ENCODE measurements around the gene PBRM1. TPM values are rescaled to one million over a fixed set of nuclear protein-coding genes. Genes with fewer than 3 reads are reported as not detected.
A peak's percentile ranks its signal among the peaks of the same experiment; 100 is the strongest.

PBRM1 gene
- total and polyA plus RNA-seq, 2 of the 13 experiments (the other 11 are each of a cell fraction or from before 2014, with no cell fraction given): 10.9 to 33.2 TPM

DNA sequence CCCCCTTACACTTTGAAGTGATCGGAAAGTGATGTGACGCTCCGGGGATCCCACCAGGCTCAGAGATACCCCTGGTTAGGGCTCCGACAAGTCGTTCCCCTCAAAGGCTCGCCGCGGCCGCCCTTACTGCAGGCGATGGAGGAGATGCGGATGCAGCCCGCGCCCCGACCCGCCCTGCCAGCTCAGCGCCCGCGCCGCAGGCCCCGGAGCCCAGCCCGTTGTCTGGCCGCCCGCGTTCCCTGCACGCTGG, 19.6 kb upstream of the PBRM1 start (continued):
- TF ChIP-seq, protein P1, sequence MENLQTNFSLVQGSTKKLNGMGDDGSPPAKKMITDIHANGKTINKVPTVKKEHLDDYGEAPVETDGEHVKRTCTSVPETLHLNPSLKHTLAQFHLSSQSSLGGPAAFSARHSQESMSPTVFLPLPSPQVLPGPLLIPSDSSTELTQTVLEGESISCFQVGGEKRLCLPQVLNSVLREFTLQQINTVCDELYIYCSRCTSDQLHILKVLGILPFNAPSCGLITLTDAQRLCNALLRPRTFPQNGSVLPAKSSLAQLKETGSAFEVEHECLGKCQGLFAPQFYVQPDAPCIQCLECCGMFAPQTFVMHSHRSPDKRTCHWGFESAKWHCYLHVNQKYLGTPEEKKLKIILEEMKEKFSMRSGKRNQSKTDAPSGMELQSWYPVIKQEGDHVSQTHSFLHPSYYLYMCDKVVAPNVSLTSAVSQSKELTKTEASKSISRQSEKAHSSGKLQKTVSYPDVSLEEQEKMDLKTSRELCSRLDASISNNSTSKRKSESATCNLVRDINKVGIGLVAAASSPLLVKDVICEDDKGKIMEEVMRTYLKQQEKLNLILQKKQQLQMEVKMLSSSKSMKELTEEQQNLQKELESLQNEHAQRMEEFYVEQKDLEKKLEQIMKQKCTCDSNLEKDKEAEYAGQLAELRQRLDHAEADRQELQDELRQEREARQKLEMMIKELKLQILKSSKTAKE (CRISPR knock-in tag; IDR thresholded peaks at IDR 0.05; ENCODE audit: borderline replicate concordance): 0 out of 2 replicates have a peak, but pooled peaks have one; percentile 29
- 0 out of 2 replicates have a peak, but pooled peaks have one; percentile 21 for TF ChIP-seq ZNF558 (CRISPR knock-in tag; IDR thresholded peaks at IDR 0.05; ENCODE audit: borderline replicate concordance)
- no peak for TF ChIP-seq ZNF878 (CRISPR knock-in tag; IDR thresholded peaks at IDR 0.05)
- TF ChIP-seq, protein P2, sequence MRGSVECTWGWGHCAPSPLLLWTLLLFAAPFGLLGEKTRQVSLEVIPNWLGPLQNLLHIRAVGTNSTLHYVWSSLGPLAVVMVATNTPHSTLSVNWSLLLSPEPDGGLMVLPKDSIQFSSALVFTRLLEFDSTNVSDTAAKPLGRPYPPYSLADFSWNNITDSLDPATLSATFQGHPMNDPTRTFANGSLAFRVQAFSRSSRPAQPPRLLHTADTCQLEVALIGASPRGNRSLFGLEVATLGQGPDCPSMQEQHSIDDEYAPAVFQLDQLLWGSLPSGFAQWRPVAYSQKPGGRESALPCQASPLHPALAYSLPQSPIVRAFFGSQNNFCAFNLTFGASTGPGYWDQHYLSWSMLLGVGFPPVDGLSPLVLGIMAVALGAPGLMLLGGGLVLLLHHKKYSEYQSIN (CRISPR knock-in tag; IDR thresholded peaks at IDR 0.05; ENCODE audit: borderline replicate concordance): 0 out of 2 replicates have a peak, but pooled peaks have one; percentile 83
- TF ChIP-seq ZNF468 (CRISPR knock-in tag; IDR thresholded peaks at IDR 0.05): 0 out of 2 replicates have a peak, but pooled peaks have one; percentile 9
- TF ChIP-seq ZNF841 (CRISPR knock-in tag; IDR thresholded peaks at IDR 0.05; ENCODE audit: borderline replicate concordance): peak; percentile 38; the same call in 1 of the 2 replicates
- no peak for TF ChIP-seq ATF7-NPFF (CRISPR knock-in tag; IDR thresholded peaks at IDR 0.05; ENCODE audit: low read depth)
- TF ChIP-seq ZNF775 (CRISPR knock-in tag; IDR thresholded peaks at IDR 0.05; ENCODE audit: borderline replicate concordance): no peak
- 0 out of 2 replicates have a peak, but pooled peaks have one; percentile 67 for TF ChIP-seq ETV6 (CRISPR knock-in tag; conservative IDR thresholded peaks at IDR 0.05)
- peak; percentile 55 for TF ChIP-seq RAD21 (CRISPR knock-in tag; IDR thresholded peaks at IDR 0.05)
- TF ChIP-seq, protein P3, sequence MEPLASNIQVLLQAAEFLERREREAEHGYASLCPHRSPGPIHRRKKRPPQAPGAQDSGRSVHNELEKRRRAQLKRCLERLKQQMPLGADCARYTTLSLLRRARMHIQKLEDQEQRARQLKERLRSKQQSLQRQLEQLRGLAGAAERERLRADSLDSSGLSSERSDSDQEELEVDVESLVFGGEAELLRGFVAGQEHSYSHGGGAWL (CRISPR knock-in tag; IDR thresholded peaks at IDR 0.05): no peak
- no peak for TF ChIP-seq GTF2F1 (IDR thresholded peaks at IDR 0.05; ENCODE audit: low read length)
- 0 out of 2 replicates have a peak, but pooled peaks have one; percentile 6 for TF ChIP-seq ZNF33A (CRISPR knock-in tag; IDR thresholded peaks at IDR 0.05; ENCODE audit: borderline replicate concordance)
- TF ChIP-seq, protein P4, sequence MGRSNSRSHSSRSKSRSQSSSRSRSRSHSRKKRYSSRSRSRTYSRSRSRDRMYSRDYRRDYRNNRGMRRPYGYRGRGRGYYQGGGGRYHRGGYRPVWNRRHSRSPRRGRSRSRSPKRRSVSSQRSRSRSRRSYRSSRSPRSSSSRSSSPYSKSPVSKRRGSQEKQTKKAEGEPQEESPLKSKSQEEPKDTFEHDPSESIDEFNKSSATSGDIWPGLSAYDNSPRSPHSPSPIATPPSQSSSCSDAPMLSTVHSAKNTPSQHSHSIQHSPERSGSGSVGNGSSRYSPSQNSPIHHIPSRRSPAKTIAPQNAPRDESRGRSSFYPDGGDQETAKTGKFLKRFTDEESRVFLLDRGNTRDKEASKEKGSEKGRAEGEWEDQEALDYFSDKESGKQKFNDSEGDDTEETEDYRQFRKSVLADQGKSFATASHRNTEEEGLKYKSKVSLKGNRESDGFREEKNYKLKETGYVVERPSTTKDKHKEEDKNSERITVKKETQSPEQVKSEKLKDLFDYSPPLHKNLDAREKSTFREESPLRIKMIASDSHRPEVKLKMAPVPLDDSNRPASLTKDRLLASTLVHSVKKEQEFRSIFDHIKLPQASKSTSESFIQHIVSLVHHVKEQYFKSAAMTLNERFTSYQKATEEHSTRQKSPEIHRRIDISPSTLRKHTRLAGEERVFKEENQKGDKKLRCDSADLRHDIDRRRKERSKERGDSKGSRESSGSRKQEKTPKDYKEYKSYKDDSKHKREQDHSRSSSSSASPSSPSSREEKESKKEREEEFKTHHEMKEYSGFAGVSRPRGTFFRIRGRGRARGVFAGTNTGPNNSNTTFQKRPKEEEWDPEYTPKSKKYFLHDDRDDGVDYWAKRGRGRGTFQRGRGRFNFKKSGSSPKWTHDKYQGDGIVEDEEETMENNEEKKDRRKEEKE (IDR thresholded peaks at IDR 0.05): no peak
- TF ChIP-seq SPEN (CRISPR knock-in tag; IDR thresholded peaks at IDR 0.05; ENCODE audit: low read depth): no peak
- TF ChIP-seq ZNF570 (CRISPR knock-in tag; IDR thresholded peaks at IDR 0.05; ENCODE audit: borderline replicate concordance): no peak
- TF ChIP-seq, protein P5, sequence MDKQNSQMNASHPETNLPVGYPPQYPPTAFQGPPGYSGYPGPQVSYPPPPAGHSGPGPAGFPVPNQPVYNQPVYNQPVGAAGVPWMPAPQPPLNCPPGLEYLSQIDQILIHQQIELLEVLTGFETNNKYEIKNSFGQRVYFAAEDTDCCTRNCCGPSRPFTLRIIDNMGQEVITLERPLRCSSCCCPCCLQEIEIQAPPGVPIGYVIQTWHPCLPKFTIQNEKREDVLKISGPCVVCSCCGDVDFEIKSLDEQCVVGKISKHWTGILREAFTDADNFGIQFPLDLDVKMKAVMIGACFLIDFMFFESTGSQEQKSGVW (CRISPR knock-in tag; IDR thresholded peaks at IDR 0.05; ENCODE audit: borderline replicate concordance): 0 out of 2 replicates have a peak, but pooled peaks have one; percentile 77
- 0 out of 2 replicates have a peak, but pooled peaks have one; percentile 93 for TF ChIP-seq CENPX (CRISPR knock-in tag; IDR thresholded peaks at IDR 0.05)
- no peak for TF ChIP-seq ZNF703 (CRISPR knock-in tag; IDR thresholded peaks at IDR 0.05; ENCODE audit: borderline replicate concordance)
- TF ChIP-seq ZNF530 (CRISPR knock-in tag; IDR thresholded peaks at IDR 0.05; ENCODE audit: low read depth): peak; percentile 58; the same call in 1 of the 2 replicates
- 0 out of 2 replicates have a peak, but pooled peaks have one; percentile 31 for TF ChIP-seq ZNF354B (CRISPR knock-in tag; IDR thresholded peaks at IDR 0.05)
- TF ChIP-seq ZNF768 (CRISPR knock-in tag; IDR thresholded peaks at IDR 0.05): peak; percentile 51; the same call in 1 of the 2 replicates
- TF ChIP-seq MYNN (CRISPR knock-in tag; IDR thresholded peaks at IDR 0.05; ENCODE audit: low read depth): 0 out of 2 replicates have a peak, but pooled peaks have one; percentile 18
- no peak for TF ChIP-seq ARNTL (CRISPR knock-in tag; IDR thresholded peaks at IDR 0.05)
